ENCODE measurements around the gene ARL6IP5. TPM values are rescaled to one million over a fixed set of nuclear protein-coding genes. Genes with fewer than 3 reads are reported as not detected.

ARL6IP5 gene
- total RNA-seq, 1 experiment from 2014 or later = 23.9 TPM

DNA sequence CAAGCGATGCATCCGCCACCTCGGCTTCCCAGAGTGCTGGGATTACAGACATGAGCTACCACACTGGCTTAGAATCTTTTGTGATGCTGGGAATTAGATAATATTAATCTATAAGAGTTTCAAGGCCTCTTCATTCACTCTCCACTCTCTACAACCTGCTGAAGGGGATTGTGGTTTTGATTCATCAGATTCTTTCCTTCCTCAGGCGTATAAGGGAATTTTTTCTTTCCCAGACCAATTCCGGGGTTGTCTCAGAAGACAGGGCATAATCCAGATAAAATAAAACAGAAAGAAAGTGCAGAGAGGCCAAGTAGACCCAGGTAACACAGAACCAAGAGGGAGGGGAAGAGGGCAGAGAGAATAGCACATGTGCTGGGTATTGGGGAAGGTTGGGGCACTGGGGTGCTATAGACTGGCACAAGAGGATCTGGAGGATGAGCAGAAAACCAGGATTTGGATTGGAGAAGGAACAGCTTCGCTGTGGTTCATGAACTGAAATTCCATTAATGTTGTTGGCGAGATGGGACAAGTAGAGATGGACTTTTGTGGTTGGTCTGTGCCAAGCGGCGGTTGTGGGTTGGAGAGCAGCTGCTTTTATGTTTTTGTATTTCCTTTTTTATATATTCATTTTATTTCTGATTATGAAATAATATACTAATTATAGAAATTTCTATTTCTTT, 12.8 kb downstream of the ARL6IP5 start:
- CTCF ChIA-PET = no interaction called here
- H3K27ac ChIP-seq (ENCODE audit: low read depth, low read length, poor library complexity, severe bottlenecking) = no peak overlapping the region
- no peaks in the 10 kb centered on the region for H3K36me3 ChIP-seq (ENCODE audit: insufficient read depth, low read length, poor library complexity, severe bottlenecking)
- no peaks in the 10 kb centered on the region for H3K9me3 ChIP-seq (ENCODE audit: low read depth, low read length, poor library complexity, severe bottlenecking)
- no TSS peak for BruUV-seq (replicated peaks)
- TF ChIP-seq EZH2 (IDR thresholded peaks at IDR 0.05; ENCODE audit: borderline replicate concordance, low read depth, low read length, poor library complexity, severe bottlenecking) (no peak), CTCF (conservative IDR thresholded peaks at IDR 0.05; ENCODE audit: low read depth, low read length) (no peak)
- H3K27me3 ChIP-seq (replicated peaks; ENCODE audit: insufficient read depth, low read depth, low read length, poor library complexity) = no peaks in the 10 kb centered on the region
- peaks cover 7% of the 10 kb centered on the region for H3K4me1 ChIP-seq (ENCODE audit: insufficient read depth, low read length, poor library complexity, severe bottlenecking)
- intact Hi-C loops (cut with micrococcal nuclease; ENCODE audit: unreplicated experiment) = no loop called here
- POLR2A ChIA-PET (ENCODE audit: low non-redundant PET) = no interaction called here
- no peak overlapping the region for H3K4me3 ChIP-seq (ENCODE audit: low read depth, low read length, poor library complexity, severe bottlenecking)
- DNase-seq (ENCODE audit: low spot score) = no peak

DNA sequence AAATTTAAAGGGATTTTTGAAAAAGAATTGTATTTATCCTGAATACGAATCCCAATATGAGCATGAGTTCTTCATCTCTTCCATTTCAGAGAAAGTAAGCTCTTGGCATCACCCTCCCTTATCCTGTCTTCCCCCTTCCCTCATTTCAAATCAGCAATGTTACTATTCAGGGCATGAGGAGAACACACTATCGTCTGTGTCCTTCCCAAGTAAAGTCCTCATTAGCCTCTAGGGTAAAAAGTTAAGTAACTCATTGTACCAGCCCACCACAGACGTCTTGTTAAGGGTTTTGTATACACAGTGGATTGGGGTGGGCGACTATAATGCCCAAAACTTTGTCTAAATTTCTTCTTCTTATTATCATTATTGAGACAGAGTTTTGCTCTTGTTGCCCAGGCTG, 14.8 kb downstream of the ARL6IP5 start:
- Histone ChIP-seq H3K9me3 (ENCODE audit: low read depth, low read length, poor library complexity, severe bottlenecking) (no peaks in the 10 kb centered on the region), H3K36me3 (ENCODE audit: insufficient read depth, low read length, poor library complexity, severe bottlenecking) (no peaks in the 10 kb centered on the region), H3K27me3 (replicated peaks; ENCODE audit: insufficient read depth, low read depth, low read length, poor library complexity) (no peaks in the 10 kb centered on the region), H3K4me3 (ENCODE audit: low read depth, low read length, poor library complexity, severe bottlenecking) (no peak overlapping the region), H3K27ac (ENCODE audit: low read depth, low read length, poor library complexity, severe bottlenecking) (no peak overlapping the region), H3K4me1 (ENCODE audit: insufficient read depth, low read length, poor library complexity, severe bottlenecking) (no peaks in the 10 kb centered on the region)
- intact Hi-C loops (cut with micrococcal nuclease; ENCODE audit: unreplicated experiment) = no loop called here
- TF ChIP-seq CTCF (conservative IDR thresholded peaks at IDR 0.05; ENCODE audit: low read depth, low read length) = no peak
- no peak for TF ChIP-seq EZH2 (IDR thresholded peaks at IDR 0.05; ENCODE audit: borderline replicate concordance, low read depth, low read length, poor library complexity, severe bottlenecking)
- no peak for DNase-seq (ENCODE audit: low spot score)
- ChIA-PET CTCF (interaction anchor here (0.5 kb wide), 1 partner anchor 21 kb away, joined by 3 read pairs; no protein-coding TSS in a partner anchor), POLR2A (ENCODE audit: low non-redundant PET) (no interaction called here)
- BruUV-seq (replicated peaks) = no TSS peak

GRCh38 chr3:69102384-69102783, 17.6 kb downstream of the ARL6IP5 start:
- Histone ChIP-seq H3K27me3 (replicated peaks; ENCODE audit: insufficient read depth, low read depth, low read length, poor library complexity) (no peaks in the 10 kb centered on the region), H3K9me3 (ENCODE audit: low read depth, low read length, poor library complexity, severe bottlenecking) (no peaks in the 10 kb centered on the region), H3K27ac (ENCODE audit: low read depth, low read length, poor library complexity, severe bottlenecking) (no peak overlapping the region), H3K4me1 (ENCODE audit: insufficient read depth, low read length, poor library complexity, severe bottlenecking) (no peaks in the 10 kb centered on the region), H3K36me3 (ENCODE audit: insufficient read depth, low read length, poor library complexity, severe bottlenecking) (no peaks in the 10 kb centered on the region), H3K4me3 (ENCODE audit: low read depth, low read length, poor library complexity, severe bottlenecking) (no peak overlapping the region)
- TF ChIP-seq EZH2 (IDR thresholded peaks at IDR 0.05; ENCODE audit: borderline replicate concordance, low read depth, low read length, poor library complexity, severe bottlenecking) (no peak), CTCF (conservative IDR thresholded peaks at IDR 0.05; ENCODE audit: low read depth, low read length) (no peak)
- ChIA-PET POLR2A (ENCODE audit: low non-redundant PET) (no interaction called here), CTCF (no interaction called here)
- intact Hi-C loops (cut with micrococcal nuclease; ENCODE audit: unreplicated experiment) = no loop called here
- BruUV-seq (replicated peaks) = no TSS peak
- DNase-seq (ENCODE audit: low spot score) = no peak

Data from A673 (cell line).